HFF-Myc (cell line): ENCODE results near the gene SZRD1.

Source experiments
- DNase-seq: peaks from one replicate; pipeline ENCODE4 v3.0.0-alpha.2; 2011; ENCODE audit warnings: low read depth; ENCODE audit errors: extremely low read depth
- H3K4me3 ChIP-seq: replicated peaks from 2 replicates; pipeline ENCODE4 v1.5.1; 2011; ENCODE audit warnings: low read depth, mild to moderate bottlenecking, control low read depth, low read length
- TF ChIP-seq, protein P1 (sequence below): IDR thresholded peaks from 2 replicates; pipeline ENCODE4 v1.5.1; 2012; ENCODE audit warnings: mild to moderate bottlenecking, low read depth, low read length, control low read depth; ENCODE audit errors: missing control alignments

Gene SZRD1

DNA sequence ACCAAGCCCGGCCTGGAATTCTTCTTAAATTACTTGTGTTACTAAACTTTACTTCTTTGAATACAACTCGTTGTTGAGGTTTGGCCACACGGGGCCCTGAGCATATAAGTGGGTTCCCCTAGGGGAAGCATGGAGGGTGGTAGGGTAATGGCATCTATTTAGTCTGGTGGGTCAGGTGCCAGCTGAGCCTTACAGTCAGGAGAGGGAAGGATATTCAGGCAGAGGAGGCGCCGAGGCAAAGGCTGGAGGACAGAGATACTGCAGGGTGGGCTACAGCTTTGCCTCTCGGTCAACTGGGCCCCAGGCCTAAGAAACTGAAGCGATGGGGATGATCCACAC lies 73.1 kb downstream of the SZRD1 start:
- TF ChIP-seq, protein P1, sequence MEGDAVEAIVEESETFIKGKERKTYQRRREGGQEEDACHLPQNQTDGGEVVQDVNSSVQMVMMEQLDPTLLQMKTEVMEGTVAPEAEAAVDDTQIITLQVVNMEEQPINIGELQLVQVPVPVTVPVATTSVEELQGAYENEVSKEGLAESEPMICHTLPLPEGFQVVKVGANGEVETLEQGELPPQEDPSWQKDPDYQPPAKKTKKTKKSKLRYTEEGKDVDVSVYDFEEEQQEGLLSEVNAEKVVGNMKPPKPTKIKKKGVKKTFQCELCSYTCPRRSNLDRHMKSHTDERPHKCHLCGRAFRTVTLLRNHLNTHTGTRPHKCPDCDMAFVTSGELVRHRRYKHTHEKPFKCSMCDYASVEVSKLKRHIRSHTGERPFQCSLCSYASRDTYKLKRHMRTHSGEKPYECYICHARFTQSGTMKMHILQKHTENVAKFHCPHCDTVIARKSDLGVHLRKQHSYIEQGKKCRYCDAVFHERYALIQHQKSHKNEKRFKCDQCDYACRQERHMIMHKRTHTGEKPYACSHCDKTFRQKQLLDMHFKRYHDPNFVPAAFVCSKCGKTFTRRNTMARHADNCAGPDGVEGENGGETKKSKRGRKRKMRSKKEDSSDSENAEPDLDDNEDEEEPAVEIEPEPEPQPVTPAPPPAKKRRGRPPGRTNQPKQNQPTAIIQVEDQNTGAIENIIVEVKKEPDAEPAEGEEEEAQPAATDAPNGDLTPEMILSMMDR: no peak
- DNase-seq: no peak
- H3K4me3 ChIP-seq: no peak overlapping the region

DNA sequence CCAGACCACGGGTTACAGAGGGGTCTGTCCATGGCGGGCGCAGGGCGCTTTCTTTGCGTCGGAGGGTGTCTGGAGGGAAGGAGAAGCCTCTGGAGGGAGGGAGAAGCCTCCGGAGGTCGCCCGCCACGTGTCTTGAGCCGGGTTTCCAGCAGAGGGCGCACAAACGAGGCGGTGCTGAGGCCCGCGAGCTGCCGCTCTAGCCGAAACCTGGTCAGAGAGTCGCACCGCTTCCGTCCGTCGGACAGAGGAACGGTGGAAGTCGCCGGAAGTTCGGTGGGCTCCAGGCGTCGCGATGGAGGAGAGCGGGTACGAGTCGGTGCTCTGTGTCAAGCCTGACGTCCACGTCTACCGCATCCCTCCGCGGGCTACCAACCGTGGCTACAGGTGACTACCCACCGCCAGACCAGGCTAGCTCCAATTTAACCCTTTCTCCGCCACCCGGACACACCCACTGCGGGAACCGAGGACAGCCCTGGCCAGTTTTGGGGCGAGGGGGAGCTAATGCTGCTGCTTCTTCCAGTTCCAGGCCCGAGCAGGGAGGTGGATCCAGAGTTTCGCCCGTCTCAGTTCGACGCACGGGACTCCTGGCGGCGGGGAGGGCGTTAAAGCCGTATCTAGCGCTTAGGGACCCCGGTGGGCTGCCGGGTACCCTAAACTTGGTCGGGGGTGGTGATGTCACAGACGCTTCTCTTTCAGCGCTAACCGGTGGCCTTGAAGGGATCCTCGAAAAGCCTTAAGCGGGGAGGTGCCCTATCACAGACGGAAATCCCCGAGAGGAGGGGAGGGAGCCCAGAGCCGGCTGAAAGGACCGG lies 73.6 kb downstream of the SZRD1 start, which contains the start of gene NECAP2:
Gene NECAP2, plus strand, starts transcription at position 255 of the 812 bp plus-strand sequence. Its CDS starts 38 bp downstream, at position 293.
- TF ChIP-seq, protein P1: peak; percentile 58
- H3K4me3 ChIP-seq: peak within 1 kb of the TSS; percentile 99
- peak; percentile 71 for DNase-seq

DNA sequence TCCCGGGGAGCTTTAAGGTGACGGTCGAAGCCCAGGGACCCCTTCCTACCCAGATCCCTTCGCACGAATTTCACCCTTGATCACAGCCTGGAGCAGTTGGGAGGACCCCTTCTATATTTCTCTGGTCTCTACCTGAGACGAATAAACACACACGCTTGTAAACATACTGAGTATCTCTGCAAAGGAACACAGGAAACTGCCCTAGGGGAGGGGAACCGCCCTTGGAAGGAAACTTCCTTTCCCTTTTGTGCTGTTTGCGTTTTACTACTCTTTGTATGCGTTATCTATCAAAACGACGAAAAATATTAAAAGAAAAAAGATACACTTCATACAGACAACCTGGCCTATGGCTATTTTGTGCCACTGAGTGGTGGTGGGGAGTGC lies 74.2 kb downstream of the SZRD1 start:
- TF ChIP-seq, protein P1: no peak
- no peak for DNase-seq
- H3K4me3 ChIP-seq: peak overlapping the region; percentile 99

DNA sequence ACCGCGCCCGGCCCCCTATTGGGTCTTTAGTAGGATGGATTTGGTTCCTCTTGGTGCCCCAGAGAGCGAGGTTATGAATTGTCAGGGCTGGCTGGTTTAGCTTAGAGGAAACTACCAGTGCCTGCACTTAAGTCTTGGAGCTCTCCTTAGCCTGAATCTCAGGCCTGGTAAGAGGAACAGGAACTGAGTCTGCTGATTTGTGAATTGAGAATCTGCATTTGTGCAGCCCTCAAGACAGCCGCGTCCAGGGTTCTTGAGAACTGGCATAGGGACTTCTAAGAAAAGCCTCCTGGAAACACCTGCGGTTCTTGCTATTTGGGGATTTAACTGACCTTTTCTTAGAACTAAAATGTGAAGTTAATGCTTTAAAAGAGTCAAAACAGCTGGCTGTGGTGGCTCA lies 75.2 kb downstream of the SZRD1 start:
- TF ChIP-seq, protein P1: no peak
- no peak for DNase-seq
- 0 out of 2 replicates have a peak overlapping the region, but pooled peaks have one; percentile 99 for H3K4me3 ChIP-seq

DNA sequence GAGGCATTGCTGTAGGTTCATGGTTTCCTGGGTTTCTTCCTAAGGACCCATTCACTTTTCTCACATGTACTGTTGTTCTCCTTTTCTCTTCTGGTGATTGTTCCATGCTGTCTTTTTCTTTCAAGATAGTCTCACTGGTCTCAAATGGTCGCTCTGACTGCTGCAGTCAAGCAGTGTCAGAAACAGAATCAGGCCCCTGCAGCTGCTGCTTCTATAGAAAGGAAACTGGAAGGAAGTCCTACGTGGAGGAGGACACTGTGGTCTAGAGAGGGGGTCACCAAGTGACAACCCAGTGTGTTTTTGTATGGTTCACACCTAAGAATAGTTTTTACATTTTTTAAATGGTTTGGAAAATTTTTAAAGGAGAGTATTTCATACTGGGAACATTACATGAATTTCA lies 75.9 kb downstream of the SZRD1 start:
- H3K4me3 ChIP-seq: no peak overlapping the region
- TF ChIP-seq, protein P1: no peak
- no peak for DNase-seq

DNA sequence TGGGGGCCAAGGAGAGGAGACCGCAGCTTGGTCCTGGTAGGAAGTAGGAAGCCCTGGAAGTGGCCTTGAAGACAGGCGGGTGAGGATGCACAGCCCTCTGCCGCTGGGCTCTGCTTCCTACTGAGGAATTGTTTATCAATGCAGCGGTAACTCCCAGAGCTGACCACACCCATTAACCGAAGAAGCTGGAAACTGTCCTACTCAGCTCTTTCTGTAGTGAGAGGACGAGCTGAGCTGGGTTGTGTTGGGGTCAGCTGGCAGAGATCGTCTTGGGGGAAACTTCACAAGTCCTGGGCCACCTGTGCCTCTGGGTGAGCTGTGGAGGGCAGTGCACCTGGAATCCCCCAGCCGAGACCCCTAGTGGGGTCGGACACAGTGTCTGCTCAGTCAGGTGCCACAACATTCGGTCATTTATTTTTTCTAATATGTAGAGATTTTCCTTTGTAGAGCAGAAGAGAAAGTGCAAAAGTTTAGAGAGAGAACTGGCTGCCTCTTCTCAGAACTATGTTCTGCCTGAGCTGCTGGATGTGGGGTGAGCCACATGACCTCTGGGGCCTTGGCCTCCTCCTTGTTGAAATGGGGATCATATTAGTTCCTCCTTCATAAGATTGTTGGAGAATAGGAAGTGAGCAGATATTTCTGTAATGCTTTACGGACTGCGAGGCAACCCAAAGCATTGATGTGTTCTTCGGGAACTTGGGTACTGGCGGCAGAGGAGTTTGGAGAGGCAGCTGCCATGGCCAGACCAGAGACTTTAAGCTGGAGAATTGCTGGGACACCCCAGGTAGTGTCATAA lies 77.1 kb downstream of the SZRD1 start:
- DNase-seq: no peak
- H3K4me3 ChIP-seq: no peak overlapping the region
- TF ChIP-seq, protein P1: no peak
